Epithelial cell of esophagus (primary cell): ENCODE data around the gene VIPR2.
"Not testable (repeated sequence)": the region's sequence is repeated elsewhere in the genome, so short reads cannot be mapped to it uniquely, and the experiment has no call there.

Experiments used
- DNase-seq: peaks from one replicate; pipeline ENCODE4 v3.0.0; 2010; ENCODE audit warnings: low read depth
- H3K4me3 ChIP-seq: 2 replicates; pipeline ENCODE4 v1.5.1; 2011; ENCODE audit warnings: mild to moderate bottlenecking, low read length, control low read depth
- TF ChIP-seq, protein P1 (sequence below): IDR thresholded peaks from 2 replicates; pipeline ENCODE4 v1.5.1; 2011; ENCODE audit warnings: low read depth, mild to moderate bottlenecking, low read length, control low read depth, inconsistent platforms; ENCODE audit not compliant: insufficient read depth; ENCODE audit errors: missing control alignments

VIPR2 gene

DNA sequence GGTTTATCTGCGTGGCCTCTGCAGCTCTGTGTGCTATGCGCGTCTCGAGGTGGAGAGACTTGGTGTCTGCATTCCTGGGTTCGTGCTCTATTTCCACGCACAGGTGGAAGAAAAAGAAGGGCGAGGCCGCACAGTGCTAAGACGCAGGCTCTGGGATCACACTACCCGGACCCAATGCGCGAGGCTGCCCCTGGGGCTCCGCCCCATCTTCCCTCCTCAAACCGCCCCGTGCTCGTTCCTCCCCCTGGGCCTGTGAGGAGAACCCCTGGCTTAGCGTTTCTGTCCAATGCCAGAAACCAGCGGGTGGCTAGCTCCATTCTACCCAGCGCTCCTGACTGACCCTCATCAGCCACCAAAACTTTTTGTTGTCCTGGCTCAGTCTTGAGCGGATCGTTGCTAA is 145.2 kb downstream of the VIPR2 start:
- no peak overlapping the region for H3K4me3 ChIP-seq
- TF ChIP-seq, protein P1, sequence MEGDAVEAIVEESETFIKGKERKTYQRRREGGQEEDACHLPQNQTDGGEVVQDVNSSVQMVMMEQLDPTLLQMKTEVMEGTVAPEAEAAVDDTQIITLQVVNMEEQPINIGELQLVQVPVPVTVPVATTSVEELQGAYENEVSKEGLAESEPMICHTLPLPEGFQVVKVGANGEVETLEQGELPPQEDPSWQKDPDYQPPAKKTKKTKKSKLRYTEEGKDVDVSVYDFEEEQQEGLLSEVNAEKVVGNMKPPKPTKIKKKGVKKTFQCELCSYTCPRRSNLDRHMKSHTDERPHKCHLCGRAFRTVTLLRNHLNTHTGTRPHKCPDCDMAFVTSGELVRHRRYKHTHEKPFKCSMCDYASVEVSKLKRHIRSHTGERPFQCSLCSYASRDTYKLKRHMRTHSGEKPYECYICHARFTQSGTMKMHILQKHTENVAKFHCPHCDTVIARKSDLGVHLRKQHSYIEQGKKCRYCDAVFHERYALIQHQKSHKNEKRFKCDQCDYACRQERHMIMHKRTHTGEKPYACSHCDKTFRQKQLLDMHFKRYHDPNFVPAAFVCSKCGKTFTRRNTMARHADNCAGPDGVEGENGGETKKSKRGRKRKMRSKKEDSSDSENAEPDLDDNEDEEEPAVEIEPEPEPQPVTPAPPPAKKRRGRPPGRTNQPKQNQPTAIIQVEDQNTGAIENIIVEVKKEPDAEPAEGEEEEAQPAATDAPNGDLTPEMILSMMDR, result no peak
- no peak for DNase-seq

DNA sequence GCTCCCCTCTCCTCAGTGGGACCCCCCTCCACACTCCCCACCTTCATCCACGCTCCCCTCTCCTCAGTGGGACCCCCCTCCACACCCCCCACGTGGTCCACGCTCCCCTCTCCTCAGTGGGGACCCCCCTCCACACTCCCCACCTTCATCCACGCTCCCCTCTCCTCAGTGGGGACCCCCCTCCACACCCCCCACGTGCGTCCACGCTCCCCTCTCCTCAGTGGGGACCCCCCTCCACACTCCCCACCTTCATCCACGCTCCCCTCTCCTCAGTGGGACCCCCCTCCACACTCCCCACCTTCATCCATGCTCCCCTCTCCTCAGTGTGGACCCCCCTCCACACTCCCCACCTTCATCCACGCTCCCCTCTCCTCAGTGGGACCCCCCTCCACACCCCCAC is 146.4 kb downstream of the VIPR2 start:
- H3K4me3 ChIP-seq, DNase-seq: not testable (repeated sequence)

DNA sequence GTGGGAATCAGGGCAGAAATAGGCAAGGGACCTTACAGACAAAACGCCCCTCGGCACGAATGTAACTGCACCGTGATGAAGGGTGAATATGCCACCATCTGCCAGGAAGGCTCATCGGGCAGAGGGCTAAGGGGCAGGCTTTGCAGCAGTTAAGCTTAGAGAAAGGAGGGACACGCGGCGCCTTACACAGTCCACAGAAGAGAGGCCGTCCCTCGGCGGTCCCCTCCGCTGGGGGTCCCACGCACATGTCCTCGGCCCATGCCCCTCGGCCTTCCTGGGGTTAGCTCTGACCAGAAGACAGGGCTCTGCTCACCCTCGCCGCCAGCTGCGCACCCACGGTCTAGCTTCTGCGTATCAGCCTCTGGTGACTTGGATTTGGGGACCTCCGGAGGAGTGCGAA is 147.2 kb downstream of the VIPR2 start:
- TF ChIP-seq, protein P1, result no peak
- H3K4me3 ChIP-seq, result no peak overlapping the region
- no peak for DNase-seq

DNA sequence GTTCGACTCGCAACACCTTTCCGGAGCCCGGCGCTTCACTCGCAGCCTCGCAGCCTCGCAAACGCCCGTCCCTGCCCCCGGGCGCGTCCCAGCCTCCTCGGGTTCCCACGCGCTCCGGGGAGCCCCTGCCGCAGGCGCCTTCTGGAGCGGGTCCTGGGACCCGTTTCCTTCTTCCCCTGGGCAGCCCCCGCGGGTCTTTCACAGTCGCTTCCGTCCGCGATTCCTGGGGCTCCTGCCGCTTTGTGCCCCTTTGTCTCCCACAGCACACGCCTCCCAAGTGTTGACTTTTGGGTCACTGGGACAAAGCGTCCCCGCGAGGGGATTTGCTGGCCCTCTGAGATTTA is 147.6 kb downstream of the VIPR2 start:
- H3K4me3 ChIP-seq, result no peak overlapping the region
- no peak for DNase-seq
- TF ChIP-seq, protein P1, result no peak

DNA sequence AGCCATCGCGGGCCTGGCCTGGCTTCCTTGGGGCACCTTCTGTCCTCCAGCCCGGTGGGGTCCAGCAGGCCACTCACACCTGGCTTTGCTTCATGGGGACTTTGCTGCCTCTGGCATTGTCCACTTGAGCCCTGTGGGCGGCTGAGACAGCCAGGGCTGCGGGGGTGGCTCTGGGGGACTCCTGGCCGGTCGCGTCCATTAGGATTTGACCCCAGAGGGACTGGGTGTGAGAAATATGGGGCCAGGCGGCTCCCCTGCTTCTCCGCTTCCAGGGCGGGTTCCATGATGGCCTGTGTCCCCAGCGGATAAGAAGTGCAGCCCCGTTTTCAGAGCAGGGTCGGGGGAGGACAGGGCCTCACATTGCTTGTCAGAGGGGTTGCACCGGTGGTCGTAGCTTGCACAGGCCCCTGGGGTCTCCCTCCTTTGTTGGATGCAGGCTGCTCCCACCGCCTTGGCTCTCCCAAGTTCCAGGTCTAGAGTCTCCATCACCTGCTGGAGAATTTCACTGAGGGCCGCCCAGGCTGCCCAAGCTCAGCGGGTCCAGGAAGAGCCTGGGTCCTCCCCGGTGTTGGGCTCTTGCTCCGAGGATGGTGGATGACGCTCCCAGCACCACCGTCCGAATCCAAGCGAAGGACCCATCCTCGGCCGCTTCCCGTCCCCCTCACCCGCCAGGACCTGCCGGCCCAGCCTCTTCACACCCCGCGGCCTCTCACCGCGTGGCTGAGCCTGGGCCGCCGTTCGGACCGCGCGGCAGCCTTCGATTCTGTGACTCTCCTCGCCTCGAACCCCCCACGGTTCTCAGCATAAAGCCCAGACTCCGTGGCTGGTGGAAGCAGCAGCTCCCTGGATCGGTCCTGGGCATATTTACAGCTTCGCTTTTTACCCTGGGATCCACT is 148.2 kb downstream of the VIPR2 start:
- H3K4me3 ChIP-seq, result no peak overlapping the region
- TF ChIP-seq, protein P1, result no peak
- no peak for DNase-seq

DNA sequence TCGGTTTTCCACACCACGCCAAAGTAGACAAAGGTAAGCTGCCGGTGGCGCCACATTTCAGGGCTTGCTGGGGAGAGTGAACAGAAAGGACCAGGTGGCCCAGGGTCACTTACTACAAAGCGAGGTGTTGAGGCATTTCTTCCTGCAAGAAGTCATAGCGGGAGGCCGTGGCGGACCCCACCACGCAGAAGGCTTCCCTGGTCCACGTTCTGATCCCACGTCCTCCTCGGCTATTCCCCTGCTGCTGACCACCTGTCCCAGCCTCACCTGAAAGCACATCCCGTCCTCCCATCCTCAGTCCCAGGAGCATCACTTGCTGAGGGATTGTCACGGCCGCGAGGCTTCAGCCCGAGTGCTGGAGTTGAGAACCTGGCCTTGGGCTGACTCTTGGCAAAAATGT is 149.2 kb downstream of the VIPR2 start:
- no peak overlapping the region for H3K4me3 ChIP-seq
- TF ChIP-seq, protein P1, result no peak
- DNase-seq, result no peak

DNA sequence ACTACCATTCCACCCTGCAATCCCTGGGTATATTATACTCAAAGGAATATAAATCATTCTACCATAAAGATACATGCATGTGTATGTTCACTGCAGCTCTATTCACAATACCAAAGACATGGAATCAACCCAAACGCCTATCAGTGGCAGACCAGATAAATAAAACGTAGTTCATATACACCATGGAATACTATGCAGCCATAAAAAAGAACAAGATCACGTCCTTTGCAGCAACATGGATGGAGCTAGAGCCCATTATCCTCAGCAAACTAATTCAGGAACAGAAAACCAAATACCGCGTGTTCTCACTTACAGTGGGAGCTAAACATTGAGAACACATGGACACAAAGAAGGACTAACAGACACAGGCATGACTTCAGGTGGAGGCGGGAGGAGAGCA is 150.0 kb downstream of the VIPR2 start:
- no peak overlapping the region for H3K4me3 ChIP-seq
- TF ChIP-seq, protein P1, result no peak
- DNase-seq, result no peak
